Endothelial cell of umbilical vein (primary cell): Measurements from ENCODE around the gene PTPRQ. TPM values are rescaled to one million over a fixed set of nuclear protein-coding genes. Genes with fewer than 3 reads are reported as not detected.

ENCODE experiments used
- BruUV-seq: library from RNA; stranded (reverse); fragments of 400-500 nt; replicated peaks from 2 replicates; lab custom pipeline; 2021; lab: Mats Ljungman, UMichigan
- CTCF ChIA-PET: fragments of 300-600, 350-600 bp; sonication (Branson Sonifier 250); formaldehyde crosslinking; loops from one replicate; lab custom pipeline; 2021; ENCODE audit warnings: antibody characterized with exemption, inconsistent platforms; lab: Charles Lee
- POLR2A ChIA-PET: fragments of 300-600, 350-600 bp; sonication (Branson Sonifier 250); formaldehyde crosslinking; loops from one replicate; lab custom pipeline; 2021; ENCODE audit warnings: antibody characterized with exemption, inconsistent platforms; lab: Charles Lee
- DNase-seq: peaks from one replicate; pipeline ENCODE4 v3.0.0-alpha.2; 2011; ENCODE audit warnings: low read depth, low spot score
- FAIRE-seq: peaks from 2 replicates; lab custom pipeline; 2011; peaks lifted over from hg19 to GRCh38; lab: Jason Lieb, UNC
- H2AFZ ChIP-seq: 2 replicates; pipeline ENCODE4 v1.6.0; 2012; ENCODE audit warnings: low read depth, low read length, control low read depth, inconsistent platforms
- H3K27ac ChIP-seq: 2 replicates; pipeline ENCODE4 v1.5.1; 2011; ENCODE audit warnings: low read depth, mild to moderate bottlenecking, control low read depth, low read length, moderate library complexity; ENCODE audit not compliant: insufficient read depth
- H3K27me3 ChIP-seq, 2 experiments: 2 replicates each; pipeline versions ENCODE4 v1.6.0 to v1.6.1; 2011; ENCODE audit warnings: low read length in 2 of 2, mixed read lengths in 1 of 2; ENCODE audit not compliant: control insufficient read depth in 2 of 2, insufficient read depth in 2 of 2
- H3K36me3 ChIP-seq, 2 experiments: 2 replicates in 1 of 2; 3 replicates in 1 of 2; pipeline ENCODE4 v1.5.1; 2011; ENCODE audit warnings: low read length in 2 of 2, mild to moderate bottlenecking in 1 of 2, moderate library complexity in 1 of 2; ENCODE audit not compliant: control insufficient read depth in 2 of 2, insufficient read depth in 2 of 2; ENCODE audit errors: extremely low read depth in 1 of 2
- H3K4me1 ChIP-seq: 3 replicates; pipeline ENCODE4 v1.5.1; 2011; ENCODE audit warnings: mild to moderate bottlenecking, low read length; ENCODE audit not compliant: control insufficient read depth, insufficient read depth; ENCODE audit errors: extremely low read depth
- H3K4me2 ChIP-seq: 2 replicates; pipeline ENCODE4 v1.6.1; 2011; ENCODE audit warnings: low read length, control low read depth, mixed read lengths; ENCODE audit not compliant: insufficient read depth
- H3K4me3 ChIP-seq, 3 experiments: fragments of 200-600 bp in 1 of 3; sonication (generic), shearing (Covaris generic) in 1 of 3; replicated peaks in 1 of 3; 2 replicates each; pipeline ENCODE4 v1.5.1; 2011 to 2016; ENCODE audit warnings: control low read depth in 3 of 3, low read length in 3 of 3, mild to moderate bottlenecking in 2 of 3, inconsistent platforms in 1 of 3, low read depth in 1 of 3, moderate library complexity in 1 of 3; ENCODE audit not compliant: insufficient read depth in 1 of 3
- H3K79me2 ChIP-seq: 2 replicates; pipeline ENCODE4 v1.6.0; 2012; ENCODE audit warnings: low read length, inconsistent platforms; ENCODE audit not compliant: control insufficient read depth, insufficient read depth
- H3K9ac ChIP-seq: replicated peaks from 2 replicates; pipeline ENCODE3; 2011; ENCODE audit warnings: low read length, control low read depth; ENCODE audit not compliant: insufficient read depth; ENCODE audit errors: extremely low read depth
- H3K9me1 ChIP-seq: replicated peaks from 3 replicates; pipeline ENCODE4 v1.6.0; 2011; ENCODE audit warnings: mild to moderate bottlenecking, low read length; ENCODE audit not compliant: control insufficient read depth, insufficient read depth; ENCODE audit errors: extremely low read depth
- H3K9me3 ChIP-seq: replicated peaks from 2 replicates; pipeline ENCODE4 v1.5.1; 2012; ENCODE audit warnings: low read length, inconsistent platforms; ENCODE audit not compliant: control insufficient read depth, insufficient read depth
- H4K20me1 ChIP-seq: replicated peaks from 2 replicates; pipeline ENCODE3; 2011; ENCODE audit warnings: mild to moderate bottlenecking, low read length; ENCODE audit not compliant: control insufficient read depth, insufficient read depth; ENCODE audit errors: extremely low read depth
- CTCF ChIP-seq, 2 donors: IDR thresholded peaks; 1 replicate in 1 of 2; 2 replicates in 1 of 2; pipeline ENCODE4 v1.5.1; 2011; ENCODE audit warnings: low read length in 2 of 2, mild to moderate bottlenecking in 2 of 2, moderate library complexity in 2 of 2, control low read depth in 1 of 2, inconsistent platforms in 1 of 2, low read depth in 1 of 2; ENCODE audit not compliant: insufficient read depth in 1 of 2; ENCODE audit errors: extremely low read depth in 1 of 2
- EZH2 ChIP-seq: IDR thresholded peaks from 2 replicates; pipeline ENCODE4 v1.6.1; 2012; ENCODE audit warnings: borderline replicate concordance, low read depth, mild to moderate bottlenecking, moderate library complexity, low read length, inconsistent platforms; ENCODE audit not compliant: severe bottlenecking
- FOS ChIP-seq: IDR thresholded peaks from 2 replicates; pipeline ENCODE4 v1.6.1; 2011; ENCODE audit warnings: mild to moderate bottlenecking, low read length, moderate library complexity, borderline replicate concordance; ENCODE audit not compliant: insufficient read depth
- GATA2 ChIP-seq: IDR thresholded peaks from 2 replicates; pipeline ENCODE4 v1.7.0; 2011; ENCODE audit warnings: low read depth, mild to moderate bottlenecking, moderate library complexity, mixed read lengths, low read length; ENCODE audit not compliant: insufficient read length, insufficient read depth
- MYC ChIP-seq: IDR thresholded peaks from one replicate; pipeline ENCODE4 v1.6.1; 2011; ENCODE audit warnings: mild to moderate bottlenecking, low read depth, low read length
- dilution Hi-C: fragments of 300-500 bp; cut with MboI; formaldehyde crosslinking; loops from one replicate; pipeline ENCODE4 v1.15.0; 2019; ENCODE audit warnings: low sequenced_read_pairs; ENCODE audit not compliant: extremely low pct_ligation_motif_present
- intact Hi-C: fragments of 100-400 bp; cut with micrococcal nuclease; formaldehyde crosslinking; loops from one replicate; pipeline ENCODE4 v1.10.0; 2022
- polyA plus RNA-seq, 4 experiments: library from polyadenylated mRNA; depleted of rRNA in 3 of 4; stranded (reverse) in 3 of 4; unstranded in 1 of 4; fragments of >200 nt; gene quantifications; 2 replicates each; pipeline versions ENCODE4 v1.2.1 to v1.2.3, GENCODE V29; 2011 to 2012; ENCODE audit warnings: missing spikeins in 1 of 4
- total RNA-seq: library from RNA; stranded (reverse); gene quantifications from 2 replicates; pipeline ENCODE4 v1.2.3, GENCODE V29; 2021

Gene PTPRQ
- total and polyA plus RNA-seq, 2 donors (not counting 3 experiments of a cell fraction or from before 2014, with no cell fraction given), result not detected

GRCh38 chr12:80648881-80649280, 204.8 kb downstream of the PTPRQ start:
- H3K4me2 ChIP-seq, result no peak overlapping the region

GRCh38 chr12:80655751-80656150, 211.7 kb downstream of the PTPRQ start:
- H3K4me3 ChIP-seq, result no peak overlapping the region
- ChIA-PET POLR2A (no interaction called here), CTCF (no interaction called here)
- BruUV-seq, result no TSS peak
- no peaks in the 10 kb centered on the region for H3K4me1 ChIP-seq
- H3K9me1 ChIP-seq, result no peaks in the 10 kb centered on the region
- H3K9ac ChIP-seq, result no peak overlapping the region
- no peaks in the 10 kb centered on the region for H4K20me1 ChIP-seq
- FAIRE-seq (no peak), DNase-seq (no peak)
- dilution Hi-C loops, result no loop called here
- no peak overlapping the region for H2AFZ ChIP-seq
- no peak overlapping the region for H3K27ac ChIP-seq
- H3K27me3 ChIP-seq, result no peaks in the 10 kb centered on the region
- no peaks in the 10 kb centered on the region for H3K79me2 ChIP-seq
- no peaks in the 10 kb centered on the region for H3K9me3 ChIP-seq
- intact Hi-C loops, result no loop called here
- TF ChIP-seq CTCF (IDR thresholded peaks at IDR 0.05; ENCODE audit: extremely low read depth in 1 of 2, insufficient read depth in 1 of 2, low read depth in 1 of 2, low read length in 2 of 2), result no peak
- no peak for TF ChIP-seq MYC
- no peak for TF ChIP-seq EZH2
- H3K4me2 ChIP-seq, result no peak overlapping the region
- H3K36me3 ChIP-seq, result no peaks in the 10 kb centered on the region

More at GRCh38 chr12:80648881-80649280, 204.8 kb downstream of the PTPRQ start:
- H3K9me1 ChIP-seq, result no peaks in the 10 kb centered on the region
- no peaks in the 10 kb centered on the region for H3K79me2 ChIP-seq
- no peak overlapping the region for H3K4me3 ChIP-seq
- TF ChIP-seq MYC (no peak), EZH2 (no peak), GATA2 (no peak), FOS (peak; percentile 44)
- H3K27me3 ChIP-seq, result no peaks in the 10 kb centered on the region
- ChIA-PET CTCF (interaction anchor here (1.4 kb wide), 2 partner anchors 8 to 9 kb away, joined by 3 read pairs; no protein-coding TSS in a partner anchor), POLR2A (no interaction called here)
- DNase-seq, result peak; percentile 19
- FAIRE-seq, result no peak
- intact Hi-C loops (no loop called here), dilution Hi-C loops (no loop called here)
- H3K36me3 ChIP-seq, result no peaks in the 10 kb centered on the region
- BruUV-seq, result no TSS peak
- H3K4me1 ChIP-seq, result no peaks in the 10 kb centered on the region
- no peaks in the 10 kb centered on the region for H4K20me1 ChIP-seq
- H2AFZ ChIP-seq, result no peak overlapping the region
- H3K9me3 ChIP-seq, result no peaks in the 10 kb centered on the region
- H3K27ac ChIP-seq, result no peak overlapping the region
- no peak overlapping the region for H3K9ac ChIP-seq
